Measurements from ENCODE around the gene CSHL1.
"Not testable (repeated sequence)": the region's sequence is repeated elsewhere in the genome, so short reads cannot be mapped to it uniquely, and the experiment has no call there.

The CSHL1 gene

DNA sequence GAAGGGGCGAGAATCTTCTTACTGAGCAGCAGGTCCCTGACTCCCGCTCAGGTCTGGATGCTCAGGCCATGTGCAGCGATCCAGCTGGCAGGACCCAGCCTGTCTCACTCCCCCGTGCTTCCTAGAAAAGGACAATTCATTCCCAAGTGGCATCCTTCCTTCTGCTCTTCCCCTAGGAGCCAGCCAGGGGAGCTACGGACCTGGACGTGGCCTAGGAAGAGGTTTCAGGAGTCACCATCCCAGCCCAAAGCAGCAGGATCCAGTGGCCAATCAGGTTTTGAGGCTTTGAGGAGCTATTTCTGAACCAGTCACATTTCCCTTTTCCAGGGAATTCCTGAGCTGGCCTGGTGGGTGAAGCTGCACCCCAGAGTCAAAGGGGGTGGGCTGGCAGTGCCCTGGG lies 28.8 kb upstream of the CSHL1 start:
- DNase-seq (ENCODE audit: low spot score), result no peak

GRCh38 chr17:63939401-63939800 lies 28.3 kb upstream of the CSHL1 start:
- DNase-seq (ENCODE audit: low spot score), result no peak

- no peak for DNase-seq (ENCODE audit: low spot score)
These were observed 26.9 kb upstream of the CSHL1 start for GRCh38 chr17:63937920-63938319.

GRCh38 chr17:63937319-63937718 lies 26.3 kb upstream of the CSHL1 start:
- DNase-seq (ENCODE audit: low spot score), result no peak

- DNase-seq (ENCODE audit: low spot score), result no peak
These were observed 23.4 kb upstream of the CSHL1 start for GRCh38 chr17:63934183-63935112.

GRCh38 chr17:63933598-63933997 lies 22.5 kb upstream of the CSHL1 start:
- no peak for DNase-seq (ENCODE audit: low spot score)

DNA sequence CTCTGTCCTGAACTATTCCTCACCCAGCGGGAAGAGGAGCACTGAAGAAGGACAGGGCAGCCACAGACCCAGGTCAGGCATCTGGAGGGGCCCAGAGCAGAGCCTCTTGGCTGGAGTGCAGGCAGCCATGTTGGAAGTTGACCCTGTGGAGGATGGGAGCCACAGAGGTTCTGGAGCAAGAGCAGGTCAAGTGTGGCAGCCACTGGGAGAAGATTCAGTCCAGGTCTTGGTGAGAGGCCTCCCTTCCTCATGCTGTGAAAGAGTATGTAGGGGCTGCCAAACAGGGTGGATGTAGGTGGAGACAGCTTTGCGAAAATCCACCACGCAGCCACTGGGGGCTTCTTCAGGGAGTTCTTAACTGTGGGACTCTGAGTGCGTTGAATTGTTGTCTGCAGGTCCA lies 21.7 kb upstream of the CSHL1 start:
- no peak for DNase-seq (ENCODE audit: low spot score)

- DNase-seq (ENCODE audit: low spot score), result peak; percentile 32
These were observed 21.0 kb upstream of the CSHL1 start, which contains the start of gene CD79B for GRCh38 chr17:63931981-63932561. Gene CD79B (minus strand): TSS chr17:63932331. CDS start chr17:63932261, 70 bp downstream.

- DNase-seq (ENCODE audit: low spot score), result peak; percentile 57
These were observed 20.0 kb upstream of the CSHL1 start for GRCh38 chr17:63930951-63931575.

- DNase-seq (ENCODE audit: low spot score), result no peak
These were observed 19.1 kb upstream of the CSHL1 start for GRCh38 chr17:63929860-63930766.

DNA sequence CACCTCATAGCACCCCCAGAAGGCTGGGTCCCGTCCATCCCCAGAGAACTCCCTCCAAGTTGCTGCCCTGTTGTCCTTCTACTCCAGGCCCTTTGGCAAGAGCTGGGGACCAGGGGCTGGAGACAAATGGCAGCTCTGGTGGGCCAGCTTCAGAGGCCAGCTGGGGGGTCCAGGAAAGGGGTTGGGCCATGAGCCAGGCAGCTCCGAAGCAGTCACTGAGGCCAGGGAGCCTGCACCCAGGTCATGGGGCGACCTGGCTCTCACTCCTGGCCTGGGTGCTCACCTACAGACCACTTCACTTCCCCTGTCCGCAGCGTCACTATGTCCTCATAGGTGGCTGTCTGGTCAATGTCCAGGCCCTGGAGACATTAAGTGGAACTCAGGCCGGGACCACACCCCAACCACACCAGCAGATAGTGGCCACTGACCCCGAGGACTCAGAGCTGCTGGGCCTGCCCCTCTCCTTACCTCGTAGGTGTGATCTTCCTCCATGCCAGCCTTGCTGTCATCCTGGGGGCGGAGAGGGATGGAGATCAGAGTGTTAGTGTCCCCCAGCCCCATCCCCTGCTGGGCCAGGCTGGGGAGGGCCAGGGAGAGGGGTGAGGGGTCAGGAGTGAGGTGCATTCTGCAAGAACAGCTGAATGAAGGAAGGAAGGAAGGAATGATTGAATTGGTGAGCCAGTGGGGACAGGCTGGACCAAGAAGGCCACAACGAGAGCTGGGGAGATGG lies 18.1 kb upstream of the CSHL1 start:
- DNase-seq (ENCODE audit: low spot score), result no peak

DNA sequence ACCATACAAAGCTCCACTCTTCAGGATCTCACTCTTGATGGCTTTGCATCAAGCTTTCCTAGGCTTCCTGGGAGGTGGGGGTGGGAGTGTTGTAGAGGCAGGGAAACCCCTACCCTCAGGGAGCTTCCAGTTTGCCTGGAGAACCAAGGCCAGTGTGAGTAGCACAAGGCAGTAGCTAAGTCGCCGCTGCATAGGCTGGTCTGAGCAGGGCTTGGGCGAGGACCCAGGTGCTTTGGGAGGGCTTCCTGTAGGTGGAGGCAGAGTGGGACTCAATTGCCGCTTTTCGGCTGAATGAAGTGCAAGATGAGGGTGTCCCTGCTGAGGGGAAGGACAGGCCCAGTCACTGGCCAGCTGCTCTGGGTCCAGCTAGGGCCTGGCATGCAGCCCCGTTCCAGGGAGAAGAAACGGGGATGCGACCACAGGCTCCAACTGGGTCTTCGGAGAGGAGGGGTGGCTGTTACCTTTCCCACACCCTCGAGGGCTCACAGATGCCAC lies 17.2 kb upstream of the CSHL1 start:
- DNase-seq (ENCODE audit: low spot score), result no peak

- DNase-seq (ENCODE audit: low spot score), result no peak
These were observed 16.6 kb upstream of the CSHL1 start for GRCh38 chr17:63927464-63928171.

DNA sequence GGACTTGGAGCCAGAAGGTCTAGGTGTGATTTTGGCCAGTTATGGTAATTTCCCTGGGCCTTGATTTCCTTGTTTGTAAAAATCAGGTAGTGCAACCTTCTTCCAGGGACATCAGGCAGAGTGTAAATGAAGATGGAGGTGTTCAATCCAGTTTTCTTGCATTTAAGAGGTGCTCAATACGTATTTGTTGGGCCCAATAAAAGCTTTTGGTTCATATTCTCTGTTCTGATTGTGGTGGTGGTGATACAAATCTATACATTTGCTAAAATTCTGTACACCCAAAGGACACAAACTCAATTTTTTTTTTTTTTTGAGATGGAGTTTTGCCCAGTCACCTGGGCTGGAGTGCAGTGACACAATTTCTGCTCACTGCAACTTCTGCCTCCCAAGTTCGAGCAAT lies 15.1 kb upstream of the CSHL1 start:
- no peak for DNase-seq (ENCODE audit: low spot score)

DNA sequence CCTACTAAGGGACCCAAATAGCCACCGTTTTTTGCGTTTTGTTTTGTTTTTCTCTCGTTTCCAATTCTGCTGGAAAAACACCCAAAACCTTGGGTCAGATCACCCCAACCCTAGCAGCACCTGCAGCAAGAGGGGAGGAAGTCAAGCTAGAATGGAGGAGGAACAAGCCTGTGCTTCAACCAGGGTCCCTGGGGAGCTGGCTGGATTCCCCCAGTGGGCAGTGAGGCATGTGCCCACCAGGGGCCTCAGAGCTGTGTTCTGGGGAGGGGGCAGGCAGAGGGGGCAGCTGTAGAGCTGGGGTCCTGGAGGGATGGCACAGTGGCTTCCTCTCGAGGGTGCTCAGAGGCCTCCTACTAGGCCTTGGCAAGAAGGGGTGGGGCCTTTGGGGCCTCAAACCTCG lies 14.6 kb upstream of the CSHL1 start:
- no peak for DNase-seq (ENCODE audit: low spot score)

- DNase-seq (ENCODE audit: low spot score), result not testable (repeated sequence)
These were observed 11.3 kb upstream of the CSHL1 start for GRCh38 chr17:63922402-63922801.

GRCh38 chr17:63920779-63921178 lies 9.7 kb upstream of the CSHL1 start:
- DNase-seq (ENCODE audit: low spot score), result not testable (repeated sequence)

DNA sequence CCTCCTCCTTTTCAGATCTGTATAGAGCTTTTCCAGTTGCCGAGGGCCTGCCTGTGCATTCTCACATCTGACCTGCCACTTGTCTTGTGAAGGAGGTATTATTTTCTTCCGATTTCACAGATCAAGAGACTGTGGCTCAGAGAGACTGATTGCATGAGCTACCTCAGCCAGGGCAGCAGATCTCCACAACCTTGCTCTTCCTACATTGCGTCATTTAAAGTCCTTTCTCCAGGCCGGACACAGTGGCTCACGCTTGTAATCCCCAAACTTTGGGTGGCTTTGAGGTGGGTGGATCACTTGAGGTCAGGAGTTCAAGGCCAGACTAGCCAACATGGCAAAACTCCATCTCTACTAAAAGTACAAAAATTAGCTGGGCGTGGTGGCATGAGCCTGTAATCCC lies 9.0 kb upstream of the CSHL1 start:
- not testable (repeated sequence) for DNase-seq (ENCODE audit: low spot score)

GRCh38 chr17:63919311-63919723 lies 8.3 kb upstream of the CSHL1 start:
- DNase-seq (ENCODE audit: low spot score), result peak; percentile 85

DNA sequence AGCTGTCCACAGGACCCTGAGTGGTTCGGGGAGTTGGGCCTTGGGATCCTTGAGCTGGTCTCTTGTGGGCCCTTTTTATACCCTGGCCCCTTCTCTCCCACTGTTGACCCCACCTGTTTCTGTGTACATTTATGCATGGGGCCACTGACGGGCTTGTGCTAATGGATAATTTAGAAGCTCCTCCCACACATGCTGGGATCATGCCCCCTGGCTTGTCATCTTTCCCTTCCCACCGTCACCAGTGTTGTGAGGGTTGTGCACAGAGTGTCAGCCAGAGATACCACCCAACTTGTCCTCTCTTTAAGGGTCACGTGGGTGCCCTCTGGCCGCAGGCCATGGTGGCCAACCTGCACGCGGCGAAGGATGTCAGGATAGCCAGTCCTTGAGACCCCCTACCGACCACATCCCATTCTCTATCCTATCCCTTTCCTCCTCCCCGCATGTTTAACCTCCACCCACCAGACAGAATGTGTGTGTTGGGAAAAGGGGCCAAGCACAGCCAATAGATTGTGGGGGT lies 7.8 kb upstream of the CSHL1 start, which contains the start of gene GH1:
GH1 (minus strand) TSS at position 51 of the 517 bp plus-strand sequence. CDS start 63 bp downstream, outside the sequence.
- not testable (repeated sequence) for DNase-seq (ENCODE audit: low spot score)

All from CD4-positive, alpha-beta T cell treated with Interleukin-2 at 100 ng/mL for 4 hours (primary cell).